CD4-positive, alpha-beta T cell treated with Interleukin-12 subunit alpha and Interleukin-12 subunit beta, for 1 hour (primary cell): Measurements from ENCODE around the gene RAB8B.

Experiments used
- DNase-seq: peaks from one replicate; pipeline ENCODE4 v3.0.0-alpha.2; 2020

RAB8B gene

DNA sequence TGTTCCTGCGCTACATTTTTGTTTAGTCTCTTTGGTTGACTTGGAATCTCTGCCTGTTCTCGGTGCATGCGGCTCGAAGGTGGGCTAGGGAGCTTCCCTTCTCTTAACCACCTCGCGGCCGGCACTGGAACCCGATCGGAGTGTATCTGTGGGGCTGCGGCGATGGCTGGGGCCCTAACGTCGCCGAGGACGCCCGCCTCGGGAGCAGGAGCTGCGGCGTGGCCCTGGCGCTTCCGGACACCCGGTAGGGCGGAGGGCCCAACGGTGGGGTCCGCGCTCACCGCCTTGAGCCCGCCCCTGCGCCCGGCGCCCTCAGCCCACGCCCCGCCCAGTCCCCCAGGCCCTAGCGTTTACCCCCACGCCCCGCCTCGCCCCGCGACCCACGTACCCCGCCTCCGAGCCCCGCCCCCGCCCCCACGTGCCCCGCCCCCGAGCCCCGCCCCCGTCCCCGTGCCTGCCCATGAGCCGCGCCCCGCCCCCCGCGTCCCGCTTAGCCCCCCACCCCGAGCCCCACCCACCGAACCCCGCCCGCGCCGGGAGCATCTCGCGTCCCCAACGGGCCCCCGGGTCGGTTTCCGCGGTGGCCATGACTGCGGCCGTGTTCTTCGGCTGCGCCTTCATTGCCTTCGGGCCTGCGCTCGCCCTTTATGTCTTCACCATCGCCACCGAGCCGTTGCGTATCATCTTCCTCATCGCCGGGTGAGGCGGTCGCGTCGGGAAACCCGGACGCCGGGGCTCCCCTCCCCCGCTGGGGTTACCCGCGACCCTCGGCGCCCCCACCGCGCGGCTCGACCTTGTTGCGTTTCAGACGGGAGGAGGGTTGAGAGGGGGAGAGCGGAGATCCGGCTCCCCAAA, 87.9 kb downstream of the RAB8B start, which contains the start of gene APH1B:
APH1B (plus strand) TSS at position 568 of the 855 bp plus-strand sequence; CDS start at position 587, 19 bp downstream.
- DNase-seq, result peak; percentile 87

DNA sequence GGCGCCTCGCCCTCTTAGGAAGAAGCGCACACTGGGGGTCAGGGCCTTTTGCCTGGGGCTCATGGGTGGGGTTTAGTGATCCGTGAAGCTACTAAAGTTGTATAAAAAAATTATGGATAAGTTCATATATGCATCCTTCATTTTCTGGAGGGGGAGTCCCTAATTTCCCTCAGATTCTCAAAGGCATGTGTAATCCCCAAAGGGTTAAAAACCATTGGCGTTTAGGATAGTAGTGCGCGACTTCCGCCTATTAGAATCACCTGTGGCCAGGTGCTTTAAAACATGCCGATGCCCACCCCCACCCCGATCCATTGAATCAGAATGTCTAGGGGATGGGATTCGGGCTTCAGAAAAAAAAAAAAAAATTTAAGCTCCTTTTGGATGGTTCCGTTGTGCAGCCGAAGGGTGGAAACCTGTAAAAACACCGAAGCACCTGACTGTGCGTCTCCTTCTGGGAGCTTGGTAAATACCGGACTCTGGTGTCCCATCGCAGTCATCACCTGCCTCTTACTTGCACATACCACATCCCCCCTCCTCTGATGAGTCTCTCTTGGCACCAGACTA, 88.6 kb downstream of the RAB8B start:
- no peak for DNase-seq

DNA sequence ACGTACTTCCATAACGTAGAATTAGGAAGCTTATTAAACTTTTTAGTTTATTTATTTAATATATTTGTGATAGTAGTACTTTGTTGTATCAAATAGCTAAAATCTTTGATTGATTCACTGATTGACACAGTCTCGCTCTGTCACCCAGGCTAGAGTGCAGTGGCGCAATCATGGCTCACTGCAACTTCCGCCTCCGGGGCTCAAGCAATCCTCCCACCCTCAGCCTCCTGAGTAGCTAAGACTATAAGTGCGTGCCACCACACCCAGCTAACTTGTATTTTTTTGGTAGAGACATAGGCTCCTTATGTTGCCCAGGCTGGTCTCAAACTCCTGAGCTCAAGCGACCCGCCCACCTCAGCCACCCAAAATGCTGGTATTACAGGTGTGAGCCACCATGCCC, 93.7 kb downstream of the RAB8B start:
- peak; percentile 14 for DNase-seq

DNA sequence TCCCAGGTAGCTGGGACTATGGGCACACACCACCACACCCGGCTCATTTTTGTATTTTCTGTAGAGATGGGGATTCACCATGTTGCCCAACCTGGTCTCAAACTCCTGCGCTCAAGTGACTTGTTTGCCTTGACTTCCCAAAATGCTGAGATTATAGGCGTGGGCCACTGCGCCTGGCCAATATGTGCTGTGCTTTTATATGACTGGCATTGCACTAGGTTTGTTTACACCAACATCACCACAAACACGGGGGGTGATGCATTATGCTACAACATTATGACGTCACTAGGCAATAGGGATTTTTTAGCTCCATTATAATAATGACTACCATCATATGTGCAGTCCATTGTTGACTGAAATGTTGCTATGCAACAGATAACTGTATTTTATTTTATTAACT, 94.9 kb downstream of the RAB8B start:
- DNase-seq, result no peak

DNA sequence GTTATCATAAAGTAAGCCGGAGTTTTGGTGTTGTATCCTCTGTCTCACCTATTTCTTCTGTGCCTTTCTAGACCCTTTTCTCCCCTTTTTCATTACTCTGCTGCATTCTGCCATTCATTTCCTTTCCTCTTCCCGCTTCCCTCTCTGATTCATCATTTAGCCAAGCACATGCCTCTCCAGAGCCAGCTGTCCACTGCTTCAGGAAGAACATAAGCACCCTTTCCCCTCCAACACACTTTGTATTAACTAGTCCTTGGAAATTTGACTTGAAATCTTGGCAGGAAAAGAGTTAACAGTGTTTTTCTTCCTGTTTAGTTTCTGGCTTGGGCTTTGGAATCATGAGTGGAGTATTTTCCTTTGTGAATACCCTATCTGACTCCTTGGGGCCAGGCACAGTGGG, 97.7 kb downstream of the RAB8B start:
- DNase-seq, result no peak

DNA sequence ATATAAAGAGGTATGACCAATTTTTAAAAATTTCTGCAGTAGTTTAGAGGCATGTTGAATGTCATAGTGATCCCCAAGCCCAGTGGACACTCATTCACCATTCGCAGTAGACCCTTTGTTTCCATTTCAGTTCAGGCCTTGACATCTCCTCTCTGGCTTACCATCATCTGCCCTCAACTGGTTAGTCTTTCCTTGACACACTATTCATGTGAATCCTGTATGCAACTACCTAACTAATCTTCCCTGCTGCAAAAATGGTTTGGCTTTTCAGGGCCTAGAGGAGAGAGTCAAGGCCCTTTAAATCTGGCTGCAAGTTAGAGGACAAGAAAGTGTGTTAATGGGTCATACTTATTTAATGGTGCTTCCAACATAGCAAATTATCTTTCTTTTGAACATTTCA, 98.9 kb downstream of the RAB8B start:
- DNase-seq, result no peak

DNA sequence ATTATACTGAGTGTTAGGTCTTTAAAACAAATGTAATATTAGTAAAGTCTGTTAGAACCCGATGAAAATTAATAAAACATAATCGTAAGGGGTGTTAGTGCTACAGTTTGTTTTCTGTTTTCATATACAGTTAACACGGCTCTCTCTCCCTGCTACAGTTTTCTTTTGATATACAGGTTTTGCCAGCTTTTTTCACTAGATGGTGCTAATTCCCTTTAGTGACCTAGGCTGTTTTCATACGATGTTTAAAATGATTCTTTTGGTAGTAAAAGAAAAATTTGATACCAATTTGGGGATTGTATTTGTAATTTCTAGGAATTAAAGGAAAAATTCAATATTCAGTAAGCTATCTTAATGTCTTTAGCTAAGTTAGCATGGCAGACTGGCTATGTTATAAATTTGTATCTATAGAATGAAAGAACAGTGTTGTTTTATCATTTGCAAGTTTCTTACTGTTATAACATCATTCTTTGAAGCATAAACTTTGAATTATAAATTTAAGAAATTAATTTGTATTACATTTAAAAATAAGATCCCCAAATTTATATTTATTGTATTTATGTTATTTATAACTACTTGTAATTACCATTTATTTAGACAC, 99.5 kb downstream of the RAB8B start:
- peak; percentile 58 for DNase-seq

DNA sequence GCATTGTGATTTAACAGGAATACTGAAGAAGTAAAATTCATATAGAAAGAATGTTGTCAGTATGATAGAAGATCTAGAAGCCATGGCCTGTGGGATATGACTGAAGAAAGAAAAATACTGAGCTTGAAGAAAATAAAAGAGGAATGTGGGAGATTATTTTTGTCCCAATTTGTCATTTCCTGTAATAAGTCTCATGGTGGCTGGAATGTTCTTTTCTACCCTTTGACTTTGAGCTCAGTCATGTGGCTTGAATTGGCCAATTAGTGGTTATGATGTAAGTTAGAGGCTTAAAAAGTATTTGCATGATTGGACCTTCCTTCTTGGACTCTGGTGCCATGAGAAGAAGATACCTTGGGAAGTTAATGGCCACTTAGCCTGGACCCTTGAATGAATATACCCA, 102.1 kb downstream of the RAB8B start:
- DNase-seq, result no peak

DNA sequence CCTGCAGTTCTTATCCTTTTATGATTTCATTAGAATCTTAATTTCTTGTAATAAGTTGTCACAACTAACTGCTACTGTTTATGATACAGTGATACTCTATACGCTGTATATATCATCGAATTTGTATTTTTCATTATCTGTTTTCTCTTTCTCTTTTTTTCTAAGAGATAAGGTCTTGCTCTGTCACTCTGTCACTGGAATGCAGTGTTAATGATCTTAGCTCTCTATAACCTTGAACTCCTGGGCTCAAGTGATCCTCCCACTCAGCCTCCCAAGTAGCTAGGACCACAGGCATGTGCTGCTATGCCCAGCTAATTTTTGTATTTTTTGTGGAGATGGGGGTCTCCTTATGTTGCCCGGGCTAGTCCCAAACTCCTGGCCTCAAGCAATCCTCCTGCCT, 102.8 kb downstream of the RAB8B start:
- DNase-seq, result no peak

DNA sequence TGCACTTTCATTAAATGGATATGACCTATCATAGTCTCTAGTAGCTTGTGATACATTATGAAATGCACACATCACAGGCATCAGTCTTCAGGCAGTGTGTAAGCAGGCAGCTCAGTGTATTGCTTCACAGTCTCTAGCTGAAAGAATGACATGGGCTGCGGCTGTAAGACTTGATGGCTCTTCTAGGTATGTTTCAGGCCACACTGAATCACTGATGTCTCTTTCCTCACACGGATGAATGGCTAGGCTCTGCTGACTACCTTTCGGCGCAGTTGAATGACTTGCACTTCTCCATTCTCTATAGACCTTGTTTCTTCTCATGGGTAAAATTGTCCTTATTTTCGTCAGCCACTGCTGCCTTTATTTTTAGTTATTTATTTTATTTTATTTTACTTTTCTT, 103.4 kb downstream of the RAB8B start:
- DNase-seq, result no peak

DNA sequence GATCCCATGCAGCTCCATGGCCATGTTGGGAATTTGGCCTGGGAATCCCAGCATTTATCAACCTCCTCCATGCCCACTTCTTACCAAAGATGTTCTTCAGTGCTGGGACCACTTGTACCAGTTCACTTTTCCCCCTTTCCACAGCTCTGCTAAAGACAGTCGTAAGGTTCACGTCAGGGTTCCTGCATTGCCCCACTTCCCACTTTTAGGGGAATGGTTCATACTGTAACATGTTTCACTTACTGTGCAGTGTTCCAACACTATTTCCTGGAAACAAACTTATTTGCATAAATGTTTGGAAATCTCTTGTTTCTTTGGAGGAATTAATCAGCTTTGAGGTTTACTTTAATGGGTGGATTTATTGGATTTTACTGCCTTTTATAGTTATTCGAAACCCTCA, 105.0 kb downstream of the RAB8B start:
- no peak for DNase-seq

DNA sequence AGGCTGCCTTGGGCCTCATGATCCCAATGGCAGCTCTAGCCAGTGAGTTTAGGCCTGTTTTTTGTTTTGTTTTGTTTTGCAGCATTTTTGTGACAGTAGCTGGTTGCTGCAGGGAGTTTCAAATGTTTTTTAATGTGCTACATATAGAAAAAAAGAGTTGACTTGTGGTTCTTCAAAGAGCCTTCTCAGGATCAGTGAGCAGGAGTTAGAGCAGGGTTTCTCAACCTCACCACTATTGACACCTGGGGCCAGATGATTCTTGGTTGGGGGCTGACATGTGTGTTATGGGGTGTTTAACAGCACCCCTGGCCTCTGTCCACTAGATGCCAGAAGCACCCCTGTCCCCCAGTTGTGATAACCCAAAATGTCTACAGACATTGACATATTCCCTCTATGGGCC, 105.9 kb downstream of the RAB8B start:
- no peak for DNase-seq

DNA sequence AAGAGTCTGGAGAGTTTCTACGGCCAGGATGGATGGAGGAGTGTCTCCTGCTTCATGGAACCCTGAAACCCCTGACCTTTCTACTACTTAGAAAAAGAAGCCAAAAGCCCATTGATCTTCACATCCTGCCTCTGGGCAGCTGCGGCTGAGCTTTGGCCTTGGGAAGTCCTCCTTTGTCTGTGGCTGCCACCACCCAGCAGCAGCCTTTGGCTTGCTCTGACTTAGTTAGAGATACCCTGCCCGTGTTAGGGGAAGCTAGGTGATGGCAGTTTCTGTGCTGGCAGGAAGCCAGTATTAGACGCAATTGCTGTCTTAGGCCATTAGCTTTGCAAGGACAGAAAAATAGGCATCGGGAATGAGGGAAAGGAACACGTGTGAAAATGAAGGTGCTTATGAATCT, 106.8 kb downstream of the RAB8B start:
- DNase-seq, result no peak

DNA sequence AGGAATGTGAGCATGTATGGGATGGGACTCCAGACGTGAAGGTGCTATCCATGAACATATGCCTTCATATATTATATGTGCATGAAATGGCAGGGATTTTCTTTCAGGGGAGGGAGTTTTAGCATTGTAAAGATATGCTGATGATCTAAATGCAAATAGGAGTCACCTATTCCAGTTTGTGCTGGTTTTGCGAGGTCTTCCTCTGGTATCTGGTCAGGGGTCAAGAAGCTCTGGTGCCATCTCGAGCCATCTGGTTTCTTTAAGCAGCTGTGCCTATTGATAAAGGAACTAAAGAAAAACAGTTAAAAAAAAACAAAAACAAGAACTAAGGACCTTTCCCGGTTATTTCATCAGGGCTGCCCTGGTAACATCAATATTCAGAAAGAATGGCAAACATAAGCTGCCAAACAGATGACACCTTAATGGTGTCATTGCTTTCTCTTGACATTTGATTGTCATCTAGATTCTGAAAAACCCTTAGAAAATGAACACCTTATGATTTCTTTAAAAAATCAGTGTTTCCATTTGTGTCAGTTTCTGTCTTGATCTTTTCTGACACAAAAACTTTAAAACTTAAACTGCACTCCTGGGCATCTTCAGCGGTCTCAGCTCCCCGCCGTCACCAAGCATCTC, 110.7 kb downstream of the RAB8B start:
- DNase-seq, result no peak

DNA sequence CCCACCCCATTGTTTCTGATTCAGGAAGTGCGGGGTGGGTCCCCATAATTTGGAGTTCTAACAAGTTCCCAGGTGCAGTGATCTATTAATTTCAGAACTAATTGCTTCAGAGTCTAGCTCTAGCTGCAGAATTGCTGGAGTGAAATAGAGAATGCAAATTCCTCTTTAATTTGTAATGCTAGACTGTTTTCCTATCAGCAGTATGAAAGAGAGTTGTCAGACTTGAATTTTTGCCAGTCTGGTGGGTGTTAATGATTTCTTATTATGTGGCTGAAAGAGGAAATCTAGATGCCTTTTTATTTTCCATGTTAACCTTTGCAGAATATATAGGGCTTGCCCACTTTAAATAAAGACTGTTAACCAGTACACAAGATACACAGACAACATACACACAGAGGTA, 111.7 kb downstream of the RAB8B start:
- DNase-seq, result no peak

DNA sequence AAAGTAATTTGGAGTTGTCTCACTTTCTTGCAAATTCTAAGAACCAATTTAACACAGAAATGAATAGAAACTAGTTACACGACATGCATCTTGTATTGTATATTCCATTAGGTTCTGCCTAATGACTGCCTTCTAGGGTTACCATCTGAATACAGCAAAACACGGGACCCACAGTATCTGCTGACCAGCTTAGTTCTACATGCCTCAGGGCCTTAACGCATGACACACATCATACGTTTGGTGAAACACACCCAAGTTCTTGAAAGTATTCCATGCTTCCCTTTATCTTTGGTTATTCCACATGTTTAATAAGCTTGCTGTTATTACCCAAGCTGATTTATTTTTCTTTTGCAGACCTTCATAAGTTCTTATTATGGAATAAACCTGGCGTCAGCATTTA, 115.9 kb downstream of the RAB8B start:
- DNase-seq, result no peak

DNA sequence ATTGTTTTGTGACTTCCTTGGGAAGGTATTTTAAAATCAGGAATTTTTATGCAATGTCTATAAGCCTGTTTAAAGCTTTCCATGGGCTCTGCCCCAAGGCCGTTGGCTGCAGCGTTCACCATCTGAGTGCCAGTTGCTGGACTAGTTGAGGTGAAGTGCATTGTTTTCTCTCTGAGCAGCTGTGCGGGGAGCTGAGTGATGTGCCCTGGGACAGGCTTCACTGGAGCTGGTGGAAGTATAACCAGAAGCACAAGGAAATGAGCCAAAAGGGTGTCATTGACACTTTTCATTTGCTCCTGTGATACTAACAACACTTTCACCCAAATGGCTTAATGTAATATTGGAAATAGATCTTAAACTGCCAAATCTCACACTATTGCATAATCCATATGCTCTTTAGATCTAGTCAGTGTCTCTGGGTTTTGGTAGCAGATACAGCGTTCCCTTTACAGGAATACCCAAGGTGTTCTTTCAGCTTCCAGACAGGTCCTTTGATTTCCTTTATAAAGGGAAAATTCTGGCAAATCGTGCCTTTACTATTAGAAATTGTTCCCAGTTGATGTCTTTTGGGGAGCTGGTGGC, 117.2 kb downstream of the RAB8B start:
- DNase-seq, result no peak

DNA sequence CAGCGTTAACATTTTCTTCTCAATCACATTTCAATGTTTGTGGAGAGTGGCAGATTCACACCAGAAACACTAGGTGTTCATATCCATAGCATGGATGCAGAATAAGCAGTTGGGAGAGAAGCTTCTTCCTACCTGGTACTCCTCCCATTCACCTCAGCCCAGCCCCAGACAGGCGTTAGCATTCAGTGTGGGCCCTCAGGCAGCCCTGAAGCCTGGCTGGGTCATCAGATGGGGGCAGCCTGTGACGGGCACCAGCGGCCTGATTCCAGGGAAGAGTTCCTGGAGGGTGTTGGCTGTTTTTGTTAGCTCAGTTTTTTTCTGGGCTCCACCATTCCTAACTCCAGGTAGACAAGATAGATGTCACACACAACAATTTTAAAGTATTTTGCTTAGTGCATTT, 119.1 kb downstream of the RAB8B start:
- no peak for DNase-seq

DNA sequence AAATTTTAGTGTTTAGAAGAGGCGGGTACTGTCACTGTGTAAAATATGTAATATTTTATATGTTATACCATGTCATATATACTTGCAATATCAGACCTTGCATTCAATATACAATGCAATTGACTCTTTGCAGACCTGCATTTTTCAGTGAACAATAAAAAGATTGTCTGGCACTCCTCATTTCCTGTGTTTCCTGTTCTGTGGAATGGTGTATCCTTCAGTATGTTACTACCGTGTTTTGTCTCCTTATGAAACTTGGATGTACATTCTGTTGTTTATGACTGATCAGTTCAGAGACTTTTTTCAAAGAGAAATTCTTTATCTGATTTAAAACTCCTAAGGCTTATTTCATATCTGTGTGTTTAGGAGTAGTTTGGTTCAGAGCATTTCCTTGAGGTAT, 119.5 kb downstream of the RAB8B start:
- DNase-seq, result no peak

DNA sequence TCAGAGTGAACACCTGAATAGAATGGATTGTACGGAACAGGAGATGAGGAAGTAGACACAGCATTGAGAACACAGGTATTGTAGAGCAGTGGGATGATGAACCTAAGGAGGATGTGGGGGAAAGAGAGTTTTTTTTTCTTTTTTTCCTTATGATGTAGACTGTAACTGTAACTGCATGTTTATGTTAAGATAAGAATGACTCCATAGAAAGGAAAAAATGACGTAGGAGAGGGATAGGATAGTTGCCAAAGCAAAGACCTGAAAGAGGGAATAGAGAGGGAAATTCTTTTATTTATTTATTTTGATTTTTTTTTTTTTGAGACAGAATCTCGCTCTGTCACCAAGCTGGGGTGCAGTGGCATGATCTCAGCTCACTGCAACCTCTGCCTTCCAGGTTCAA, 121.2 kb downstream of the RAB8B start:
- DNase-seq, result no peak

DNA sequence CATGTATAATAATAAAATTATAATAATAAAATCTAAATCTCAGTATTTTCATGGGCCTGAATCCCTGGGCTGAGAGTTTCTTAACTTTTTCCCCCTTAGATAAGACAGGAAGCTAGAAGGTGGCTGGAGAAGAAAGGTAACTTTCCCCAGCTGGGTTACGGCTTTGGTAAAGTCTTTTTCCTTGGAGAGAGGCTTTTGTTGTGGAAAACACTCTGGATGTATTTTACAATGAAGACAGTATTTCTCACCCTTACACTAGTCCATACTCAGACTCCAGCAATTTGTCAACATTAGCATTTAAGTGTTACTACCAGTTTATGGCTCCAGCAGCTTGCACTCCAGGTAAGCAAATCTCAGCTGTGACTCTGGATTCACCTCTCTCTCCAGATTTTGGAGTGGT, 122.9 kb downstream of the RAB8B start:
- no peak for DNase-seq

DNA sequence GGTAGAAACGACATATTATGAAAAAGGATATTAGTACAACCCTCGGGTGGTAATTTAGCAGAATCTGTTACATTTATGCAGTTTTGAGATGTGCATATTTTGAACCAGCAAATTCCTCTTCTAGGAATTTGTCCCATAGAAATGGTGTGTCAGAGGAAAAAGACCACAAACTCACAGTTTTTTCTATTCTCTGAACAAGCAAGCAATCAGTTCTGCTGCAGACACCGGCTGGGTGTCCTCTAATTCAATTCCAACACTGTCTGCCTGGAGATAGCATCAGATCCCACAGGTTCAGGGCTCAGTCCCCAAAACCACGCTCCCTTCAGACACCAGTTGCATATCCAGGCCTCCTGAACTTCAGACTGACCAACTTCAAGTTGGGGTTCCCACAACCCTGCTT, 124.4 kb downstream of the RAB8B start:
- DNase-seq, result no peak

DNA sequence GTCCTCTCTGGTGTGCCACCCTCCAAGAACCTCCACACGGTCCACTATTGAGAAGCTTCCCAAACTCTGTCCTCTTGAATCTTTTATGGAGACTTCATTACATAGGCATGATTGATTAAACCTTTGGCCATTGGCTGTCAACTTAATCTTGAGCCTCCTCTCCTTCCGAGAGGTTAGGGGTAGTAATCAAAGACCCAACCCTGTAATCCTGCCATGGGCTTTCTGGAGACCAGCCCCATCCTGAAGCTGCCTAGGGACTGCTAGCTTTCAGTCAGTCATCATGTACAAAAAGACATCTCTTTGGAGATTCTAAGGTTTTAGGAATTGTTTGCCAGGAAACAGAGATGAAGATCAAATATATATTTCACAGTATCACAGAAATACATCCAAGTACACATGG, 125.0 kb downstream of the RAB8B start:
- no peak for DNase-seq
